OCI-LY7 (cell line): ENCODE measurements around the gene QPRT. TPM values are rescaled to one million over a fixed set of nuclear protein-coding genes. Genes with fewer than 3 reads are reported as not detected.
A peak's percentile ranks its signal among the peaks of the same experiment; 100 is the strongest.
"Not testable (repeated sequence)": the region's sequence is repeated elsewhere in the genome, so short reads cannot be mapped to it uniquely, and the experiment has no call there.

ENCODE experiments used
- BruUV-seq: library from RNA; stranded (reverse); fragments of 400-500 nt; replicated peaks from 2 replicates; lab custom pipeline; 2021; lab: Mats Ljungman, UMichigan
- CTCF ChIA-PET: fragments of 300-600 bp; sonication (Branson Sonifier 250); formaldehyde crosslinking; loops from one replicate; lab custom pipeline; 2022; ENCODE audit warnings: antibody characterized with exemption; ENCODE audit not compliant: unreplicated experiment; lab: Charles Lee
- POLR2A ChIA-PET: fragments of 300-600 bp; sonication (Branson Sonifier 250); formaldehyde crosslinking; loops from one replicate; lab custom pipeline; 2022; ENCODE audit warnings: antibody characterized with exemption; lab: Charles Lee
- DNase-seq: peaks from one replicate; pipeline ENCODE4 v3.0.0-alpha.2; 2015; ENCODE audit warnings: low spot score
- H2AFZ ChIP-seq: fragments of 200-600 bp; sonication (generic), shearing (Covaris generic); 2 replicates; pipeline ENCODE4 v1.6.1; 2014; ENCODE audit warnings: mild to moderate bottlenecking, antibody characterized with exemption, low read length, moderate library complexity
- H3K27ac ChIP-seq: fragments of 200-600 bp; sonication (generic); 2 replicates; pipeline ENCODE4 v1.5.1; 2014; ENCODE audit warnings: mixed run types, low read depth, mild to moderate bottlenecking, moderate library complexity, low read length, inconsistent platforms; ENCODE audit not compliant: poor library complexity, severe bottlenecking
- H3K36me3 ChIP-seq: fragments of 200-600 bp; sonication (generic); 2 replicates; pipeline ENCODE4 v1.6.1; 2014; ENCODE audit warnings: mild to moderate bottlenecking, antibody characterized with exemption, low read length, moderate library complexity, mixed read lengths; ENCODE audit not compliant: insufficient read depth
- H3K4me1 ChIP-seq: fragments of 200-600 bp; sonication (generic); 2 replicates; pipeline ENCODE4 v1.5.1; 2014; ENCODE audit warnings: mild to moderate bottlenecking, low read length; ENCODE audit not compliant: insufficient read depth, poor library complexity, severe bottlenecking
- H3K4me2 ChIP-seq: fragments of 200-600 bp; sonication (generic); 2 replicates; pipeline ENCODE4 v1.6.1; 2014; ENCODE audit warnings: mild to moderate bottlenecking, low read length
- H3K4me3 ChIP-seq: fragments of 200-600 bp; sonication (generic); 2 replicates; pipeline ENCODE4 v1.5.1; 2014; ENCODE audit warnings: mild to moderate bottlenecking, low read depth, low read length; ENCODE audit not compliant: poor library complexity, severe bottlenecking
- H3K79me2 ChIP-seq: fragments of 200-600 bp; sonication (generic); 2 replicates; pipeline ENCODE4 v1.6.1; 2016; ENCODE audit warnings: low read depth, mild to moderate bottlenecking, low read length, moderate library complexity, mixed read lengths; ENCODE audit not compliant: insufficient read depth
- H3K9me2 ChIP-seq: fragments of 200-600 bp; sonication (generic); 2 replicates; pipeline ENCODE4 v1.6.1; 2016; ENCODE audit warnings: mild to moderate bottlenecking, low read length, mixed read lengths; ENCODE audit not compliant: insufficient read depth
- H3K9me3 ChIP-seq: fragments of 200-600 bp; sonication (generic); 2 replicates; pipeline ENCODE4 v1.6.1; 2014; ENCODE audit warnings: mild to moderate bottlenecking, mixed run types, low read length, mixed read lengths
- H4K20me1 ChIP-seq: fragments of 200-600 bp; sonication (generic); 2 replicates; pipeline ENCODE4 v1.6.1; 2014; ENCODE audit warnings: mild to moderate bottlenecking, antibody characterized with exemption, low read length, moderate library complexity, mixed read lengths; ENCODE audit not compliant: insufficient read depth
- EZH2phosphoT487 ChIP-seq: fragments of 200-600 bp; sonication (generic); IDR thresholded peaks from 2 replicates; pipeline ENCODE4 v1.6.1; 2018; ENCODE audit warnings: low read depth, borderline replicate concordance, mild to moderate bottlenecking, mixed run types, antibody characterized with exemption, low read length, moderate library complexity, mixed read lengths
- intact Hi-C: fragments of 100-400 bp; cut with micrococcal nuclease; formaldehyde crosslinking; loops from one replicate; pipeline ENCODE4 v1.10.0; 2022; ENCODE audit not compliant: unreplicated experiment
- total RNA-seq, 2 experiments: library from RNA; depleted of rRNA in 1 of 2; stranded (reverse); fragments of >200 nt in 1 of 2; shearing (Covaris generic) in 1 of 2; gene quantifications; 2 replicates each; pipeline ENCODE4 v1.2.3, GENCODE V29; 2014 to 2022
- TF ChIP-seq, protein P1 (sequence below): fragments of 200-600 bp; sonication (generic); conservative IDR thresholded peaks from 2 replicates; pipeline ENCODE4 v1.5.1; 2014; ENCODE audit warnings: mild to moderate bottlenecking, antibody characterized with exemption, low read length, moderate library complexity, mixed read lengths

Gene QPRT
- total RNA-seq, 2 experiments from 2014 or later: 10.6 to 12.6 TPM

DNA sequence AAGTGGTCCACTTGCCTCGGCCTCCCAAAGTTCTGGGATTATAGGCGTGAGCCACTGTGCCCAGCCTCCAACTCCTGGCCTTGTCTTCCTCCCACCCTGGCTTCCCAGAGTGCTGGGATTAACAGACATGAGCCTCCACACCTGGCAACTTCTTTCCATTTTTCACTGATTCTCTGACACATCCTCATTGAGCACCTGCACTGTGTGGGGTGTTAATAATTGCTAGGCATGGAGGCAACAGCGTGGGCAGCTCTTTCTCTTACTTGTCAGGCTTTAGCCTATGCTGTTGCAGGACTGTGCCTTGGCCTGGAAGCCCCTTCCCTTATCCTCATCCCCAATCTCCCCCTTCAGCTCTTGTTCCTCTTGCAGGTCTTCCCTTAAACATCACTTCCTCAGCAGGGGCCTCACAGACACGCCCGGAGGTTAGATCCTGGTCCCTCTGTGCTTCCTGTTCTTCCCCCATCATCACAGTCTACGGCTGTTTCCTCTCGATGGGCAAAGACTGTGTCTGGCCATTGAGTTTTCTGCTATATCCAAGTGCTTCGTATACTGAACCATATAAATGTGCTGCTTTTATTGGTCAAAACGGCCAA lies 7.9 kb downstream of the QPRT start:
- Histone ChIP-seq H3K27ac (no peak overlapping the region), H4K20me1 (no peaks in the 10 kb centered on the region)
- CTCF ChIA-PET: interaction anchor here (0.6 kb wide), 1 partner anchor 279 kb away, joined by 3 read pairs; no protein-coding TSS in a partner anchor

GRCh38 chr16:29687755-29688154 lies 8.8 kb downstream of the QPRT start:
- peaks cover 18% of the 10 kb centered on the region for H3K4me1 ChIP-seq
- ChIA-PET CTCF (interaction anchor here (0.6 kb wide), 1 partner anchor 278 kb away, joined by 3 read pairs; no protein-coding TSS in a partner anchor), POLR2A (interaction anchor here (1.7 kb wide), 1 partner anchor 11 kb away, joined by 4 read pairs; no protein-coding TSS in a partner anchor)
- intact Hi-C loops: no loop called here
- DNase-seq: no peak
- no peak overlapping the region for H2AFZ ChIP-seq
- H4K20me1 ChIP-seq: no peaks in the 10 kb centered on the region
- H3K79me2 ChIP-seq: no peaks in the 10 kb centered on the region
- no peak overlapping the region for H3K4me2 ChIP-seq
- no peak overlapping the region for H3K4me3 ChIP-seq
- no peaks in the 10 kb centered on the region for H3K9me3 ChIP-seq
- H3K27ac ChIP-seq: no peak overlapping the region
- H3K36me3 ChIP-seq: no peaks in the 10 kb centered on the region
- TF ChIP-seq, protein P1, sequence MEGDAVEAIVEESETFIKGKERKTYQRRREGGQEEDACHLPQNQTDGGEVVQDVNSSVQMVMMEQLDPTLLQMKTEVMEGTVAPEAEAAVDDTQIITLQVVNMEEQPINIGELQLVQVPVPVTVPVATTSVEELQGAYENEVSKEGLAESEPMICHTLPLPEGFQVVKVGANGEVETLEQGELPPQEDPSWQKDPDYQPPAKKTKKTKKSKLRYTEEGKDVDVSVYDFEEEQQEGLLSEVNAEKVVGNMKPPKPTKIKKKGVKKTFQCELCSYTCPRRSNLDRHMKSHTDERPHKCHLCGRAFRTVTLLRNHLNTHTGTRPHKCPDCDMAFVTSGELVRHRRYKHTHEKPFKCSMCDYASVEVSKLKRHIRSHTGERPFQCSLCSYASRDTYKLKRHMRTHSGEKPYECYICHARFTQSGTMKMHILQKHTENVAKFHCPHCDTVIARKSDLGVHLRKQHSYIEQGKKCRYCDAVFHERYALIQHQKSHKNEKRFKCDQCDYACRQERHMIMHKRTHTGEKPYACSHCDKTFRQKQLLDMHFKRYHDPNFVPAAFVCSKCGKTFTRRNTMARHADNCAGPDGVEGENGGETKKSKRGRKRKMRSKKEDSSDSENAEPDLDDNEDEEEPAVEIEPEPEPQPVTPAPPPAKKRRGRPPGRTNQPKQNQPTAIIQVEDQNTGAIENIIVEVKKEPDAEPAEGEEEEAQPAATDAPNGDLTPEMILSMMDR: no peak
- no peak for TF ChIP-seq EZH2phosphoT487
- no TSS peak for BruUV-seq
- H3K9me2 ChIP-seq: no peaks in the 10 kb centered on the region

More for the DNA sequence above, 7.9 kb downstream of the QPRT start:
- intact Hi-C loops: no loop called here
- DNase-seq: no peak
- no TSS peak for BruUV-seq
- H3K9me3 ChIP-seq: no peaks in the 10 kb centered on the region
- H3K9me2 ChIP-seq: no peaks in the 10 kb centered on the region
- peak overlapping the region; percentile 24; the same call in 1 of the 2 replicates for H3K4me2 ChIP-seq
- H2AFZ ChIP-seq: no peak overlapping the region
- H3K36me3 ChIP-seq: no peaks in the 10 kb centered on the region
- POLR2A ChIA-PET: interaction anchor here (0.6 to 1.7 kb wide), 2 partner anchors 10 to 43 kb away, joined by 4 to 8 read pairs; no protein-coding TSS in a partner anchor
- H3K4me1 ChIP-seq: peaks cover 18% of the 10 kb centered on the region
- no peak overlapping the region for H3K4me3 ChIP-seq
- TF ChIP-seq EZH2phosphoT487: no peak
- TF ChIP-seq, protein P1: no peak
- no peaks in the 10 kb centered on the region for H3K79me2 ChIP-seq

- H3K4me2 ChIP-seq: no peak overlapping the region
- H3K79me2 ChIP-seq: no peaks in the 10 kb centered on the region
- no peak for TF ChIP-seq EZH2phosphoT487
- TF ChIP-seq, protein P1: no peak
- no peaks in the 10 kb centered on the region for H3K9me2 ChIP-seq
- intact Hi-C loops: no loop called here
- H3K36me3 ChIP-seq: no peaks in the 10 kb centered on the region
- no peak for DNase-seq
- no peaks in the 10 kb centered on the region for H3K9me3 ChIP-seq
- H3K4me3 ChIP-seq: no peak overlapping the region
- H3K4me1 ChIP-seq: peaks cover 18% of the 10 kb centered on the region
- no TSS peak for BruUV-seq
- H3K27ac ChIP-seq: no peak overlapping the region
- H2AFZ ChIP-seq: no peak overlapping the region
- ChIA-PET POLR2A (no interaction called here), CTCF (no interaction called here)
- H4K20me1 ChIP-seq: no peaks in the 10 kb centered on the region
These were observed 9.2 kb downstream of the QPRT start for GRCh38 chr16:29688172-29688571.

DNA sequence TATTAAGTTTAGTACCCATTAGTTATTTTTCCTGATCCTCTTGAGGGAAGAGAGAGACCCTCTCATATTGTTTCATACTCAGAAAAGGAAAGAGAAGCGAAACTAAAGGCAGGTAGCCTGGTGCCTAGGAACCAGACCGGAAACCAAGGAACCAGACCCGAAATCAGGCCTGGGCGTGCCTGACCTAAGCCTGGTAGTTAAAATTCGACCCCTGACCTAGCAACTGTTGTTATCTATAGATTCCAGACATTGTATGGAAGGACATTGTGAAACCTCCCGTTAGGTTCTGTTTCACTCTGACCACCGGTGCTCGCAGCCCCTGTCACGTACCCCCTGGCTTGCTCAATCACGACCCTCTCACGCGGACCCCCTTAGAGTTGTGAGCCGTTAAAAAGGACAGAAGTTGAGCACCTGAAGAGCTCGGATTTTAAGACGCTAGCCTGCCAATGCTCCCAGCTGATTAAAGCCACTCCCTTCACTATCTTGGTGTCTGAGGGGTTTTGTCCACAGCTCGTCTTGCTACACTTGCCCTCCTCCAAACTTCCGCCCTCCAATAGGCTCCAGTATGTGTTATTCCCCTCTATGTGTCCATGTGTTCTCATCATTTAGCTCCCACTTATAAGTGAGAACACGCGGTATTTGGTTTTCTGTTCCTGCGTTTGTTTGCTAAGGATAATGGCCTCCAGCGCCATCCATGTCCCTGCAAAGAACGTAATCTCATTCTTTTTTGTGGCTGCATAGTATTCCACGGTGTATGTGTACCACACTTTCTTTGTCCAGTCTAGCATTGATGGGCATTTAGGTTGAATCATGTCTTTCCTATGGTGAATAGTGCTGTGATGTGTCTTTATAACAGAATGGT lies 10.7 kb downstream of the QPRT start:
- H3K27ac ChIP-seq, H3K9me3 ChIP-seq, intact Hi-C loops, H3K79me2 ChIP-seq, H4K20me1 ChIP-seq, H2AFZ ChIP-seq, BruUV-seq, H3K9me2 ChIP-seq, H3K36me3 ChIP-seq, H3K4me2 ChIP-seq, CTCF ChIA-PET, H3K4me3 ChIP-seq, DNase-seq: not testable (repeated sequence)
- H3K4me1 ChIP-seq: peaks cover 18% of the 10 kb centered on the region
- POLR2A ChIA-PET: interaction anchor here (1.2 kb wide), 1 partner anchor 11 kb away, joined by 3 read pairs; no protein-coding TSS in a partner anchor
